ENCODE results near the gene PSMA7.
A peak's percentile ranks its signal among the peaks of the same experiment; 100 is the strongest.
"Not testable (repeated sequence)": the region's sequence is repeated elsewhere in the genome, so short reads cannot be mapped to it uniquely, and the experiment has no call there.

The PSMA7 gene

DNA sequence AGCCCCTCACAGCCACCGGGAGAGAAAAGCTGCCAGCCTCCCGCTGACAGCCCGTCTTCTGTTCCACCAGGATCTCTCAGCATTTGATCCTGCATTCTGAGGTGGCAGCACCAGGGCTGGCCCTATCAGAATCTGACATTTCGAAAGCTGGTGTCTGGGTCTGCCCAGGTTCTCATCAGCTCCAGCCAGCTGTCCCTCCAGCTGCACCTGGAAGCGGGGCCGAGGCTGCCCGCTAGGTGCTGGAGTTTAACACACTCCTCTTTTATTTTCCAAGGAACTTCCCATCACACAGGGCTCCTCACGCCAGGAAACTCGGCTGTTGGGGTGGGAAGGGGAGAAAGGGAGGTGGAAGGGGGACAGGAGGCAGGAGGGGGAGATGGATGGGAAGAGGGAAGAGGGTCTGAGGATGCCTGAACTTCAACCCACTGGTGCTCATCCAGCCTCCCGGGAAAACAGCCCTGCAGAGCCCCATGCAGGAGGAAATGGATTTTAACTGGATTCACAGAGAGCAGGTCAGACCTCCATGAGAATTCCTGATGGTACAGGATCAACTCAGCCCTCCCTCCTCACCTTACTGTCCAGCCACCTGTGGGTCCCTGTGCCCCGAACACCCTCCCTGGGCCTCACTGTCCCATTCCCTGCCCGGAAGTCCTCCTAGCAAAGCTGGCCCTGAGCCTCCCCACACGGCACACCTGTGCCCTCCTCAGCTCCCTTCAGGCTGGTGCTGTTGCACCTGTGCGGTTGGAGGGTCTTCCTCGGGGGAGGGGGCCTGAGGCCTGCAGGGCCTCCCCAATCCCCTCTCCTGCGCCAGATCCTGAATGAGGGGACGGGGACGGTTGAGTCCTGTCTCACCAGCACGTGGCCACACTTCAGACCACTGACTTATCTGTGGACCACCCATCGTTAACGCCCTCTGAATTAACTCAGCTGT is 24.8 kb downstream of the PSMA7 start:
- no peak for DNase-seq

DNA sequence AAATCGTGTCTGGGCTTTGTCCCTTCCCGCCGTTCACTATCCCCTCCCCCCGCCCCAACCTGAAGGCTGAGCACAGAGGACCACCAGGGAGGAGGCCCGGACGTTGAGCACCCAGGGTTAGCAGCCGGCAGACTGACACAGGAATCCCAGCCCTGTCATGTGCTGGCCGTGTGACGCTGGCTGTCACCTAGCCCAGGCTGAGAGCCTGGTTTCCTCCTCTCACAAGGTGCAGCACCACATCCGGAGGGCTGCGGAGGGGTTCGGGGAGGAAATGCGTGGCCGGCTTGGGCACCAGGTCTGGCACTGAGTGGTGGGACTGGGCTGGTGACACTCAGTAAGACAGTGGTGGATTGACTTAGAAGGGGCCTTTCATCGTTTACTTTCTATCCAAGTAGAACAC is 25.5 kb downstream of the PSMA7 start:
- DNase-seq: no peak

DNA sequence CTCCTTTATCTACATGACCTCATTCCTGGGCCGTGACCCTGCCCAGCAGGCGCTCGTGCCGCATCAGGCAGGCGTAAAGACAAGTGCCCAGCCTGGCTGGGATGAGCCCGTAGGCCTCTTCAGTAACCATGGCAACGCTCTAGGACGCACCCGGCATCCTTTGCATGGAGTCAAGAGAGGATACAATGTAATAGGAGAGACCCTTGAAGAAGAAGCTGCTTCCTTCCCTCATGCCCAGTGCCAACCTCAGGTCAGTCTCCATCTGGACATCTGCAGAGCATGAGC is 25.9 kb downstream of the PSMA7 start:
- no peak for DNase-seq

DNA sequence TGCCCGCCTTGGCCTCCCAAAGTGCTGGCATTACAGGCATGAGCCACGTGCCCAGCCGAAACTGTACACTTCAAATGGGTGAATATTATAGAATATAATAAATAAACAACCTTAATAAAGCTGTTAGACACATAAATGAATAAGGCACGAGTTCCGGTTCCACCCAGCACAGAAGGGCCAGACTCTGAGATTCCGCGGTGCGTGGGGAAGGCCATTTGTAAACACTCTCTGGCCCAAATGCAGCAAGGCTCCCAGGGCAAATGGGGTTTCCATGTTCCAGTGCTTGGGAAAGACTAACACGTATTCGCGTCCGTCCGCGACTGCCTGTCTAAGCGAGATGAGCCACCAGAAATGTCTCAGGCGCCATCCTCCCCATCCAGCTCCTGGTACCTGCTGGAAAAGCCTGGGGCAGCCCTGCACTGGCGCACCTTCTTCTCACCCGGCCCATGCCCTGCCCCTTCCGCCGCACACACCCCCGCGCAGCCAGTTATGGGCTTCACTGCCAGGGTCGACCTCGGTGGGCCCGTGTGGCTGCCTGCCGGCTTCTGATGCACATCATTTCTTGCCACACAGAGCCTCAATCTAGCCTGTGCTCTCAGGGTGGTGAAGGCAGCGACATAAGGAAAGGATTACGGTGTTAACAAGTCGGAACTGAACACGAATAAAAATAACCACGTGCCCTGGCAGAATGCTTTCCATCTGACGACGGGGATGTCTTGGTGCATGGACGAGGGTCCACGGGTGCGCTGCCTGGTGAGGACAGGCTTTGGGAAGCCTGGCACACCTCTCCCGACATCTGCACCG is 26.4 kb downstream of the PSMA7 start:
- DNase-seq: no peak

DNA sequence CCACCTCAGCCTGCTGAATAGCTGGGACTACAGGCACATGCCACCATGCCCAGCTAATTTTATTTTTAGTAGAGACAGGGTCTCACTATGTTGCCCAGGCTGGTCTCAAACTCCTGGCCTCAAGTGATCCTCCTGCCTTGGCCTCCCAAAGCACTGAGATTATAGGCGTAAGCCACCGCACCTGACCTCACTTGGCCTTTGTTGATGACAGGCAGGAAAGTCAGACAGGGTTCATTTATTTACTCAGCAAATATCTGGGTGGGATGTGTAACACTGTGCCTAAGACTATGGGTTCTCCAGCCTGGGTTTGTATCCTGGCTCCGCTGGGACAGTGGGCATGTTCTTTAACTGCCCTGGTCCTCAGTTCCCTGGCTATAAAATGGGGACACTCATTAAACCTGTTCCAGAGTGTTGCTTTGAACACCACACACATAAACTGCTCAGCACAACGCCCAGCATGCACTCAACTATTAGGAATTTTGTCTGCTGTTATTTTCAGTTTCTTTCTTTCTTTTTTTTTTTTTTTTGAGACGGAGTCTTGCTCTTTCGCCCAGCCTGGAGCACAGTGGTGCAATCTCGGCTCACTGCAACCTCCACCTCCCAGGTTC is 27.3 kb downstream of the PSMA7 start:
- DNase-seq: not testable (repeated sequence)

GRCh38 chr20:62114894-62115293 is 28.3 kb downstream of the PSMA7 start:
- no peak for DNase-seq

GRCh38 chr20:62112368-62112767 is 30.8 kb downstream of the PSMA7 start:
- DNase-seq: no peak

DNA sequence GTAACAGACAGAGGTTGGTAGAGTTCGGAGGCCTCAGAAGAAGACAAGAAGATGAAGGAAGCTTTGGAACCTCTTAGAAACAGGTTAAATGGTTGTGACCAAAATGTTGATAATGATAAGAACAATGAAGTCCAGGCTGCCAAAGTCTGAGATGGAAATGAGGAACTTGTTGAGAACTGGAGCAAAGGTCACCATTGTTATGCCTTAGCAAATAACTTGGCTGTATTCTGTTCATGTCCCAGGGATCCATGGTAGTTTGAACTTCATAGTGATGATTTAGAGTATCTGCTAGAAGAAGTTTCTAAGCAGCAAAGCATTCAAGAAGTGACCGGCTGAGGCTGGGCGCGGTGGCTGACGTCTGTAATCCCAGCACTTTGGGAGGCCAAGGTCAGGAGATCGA is 32.0 kb downstream of the PSMA7 start:
- DNase-seq: peak; percentile 81

DNA sequence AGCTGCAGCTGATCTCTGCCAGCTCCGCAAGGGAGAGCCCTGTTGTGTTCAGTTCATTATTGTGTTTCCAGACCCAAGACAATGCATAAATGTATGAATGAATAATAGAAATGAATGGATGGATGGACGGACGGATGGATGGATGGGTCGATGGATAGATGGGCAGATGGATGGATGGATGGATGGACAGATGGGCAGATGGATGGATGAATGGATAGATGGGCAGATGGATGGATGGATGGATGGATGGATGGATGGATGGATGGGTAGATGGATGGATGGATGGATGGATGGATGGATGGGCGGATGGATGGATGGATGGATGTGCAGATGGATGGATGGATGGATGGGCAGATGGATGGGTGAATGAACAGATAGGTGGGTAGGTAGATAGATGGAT is 37.6 kb downstream of the PSMA7 start:
- DNase-seq: no peak

DNA sequence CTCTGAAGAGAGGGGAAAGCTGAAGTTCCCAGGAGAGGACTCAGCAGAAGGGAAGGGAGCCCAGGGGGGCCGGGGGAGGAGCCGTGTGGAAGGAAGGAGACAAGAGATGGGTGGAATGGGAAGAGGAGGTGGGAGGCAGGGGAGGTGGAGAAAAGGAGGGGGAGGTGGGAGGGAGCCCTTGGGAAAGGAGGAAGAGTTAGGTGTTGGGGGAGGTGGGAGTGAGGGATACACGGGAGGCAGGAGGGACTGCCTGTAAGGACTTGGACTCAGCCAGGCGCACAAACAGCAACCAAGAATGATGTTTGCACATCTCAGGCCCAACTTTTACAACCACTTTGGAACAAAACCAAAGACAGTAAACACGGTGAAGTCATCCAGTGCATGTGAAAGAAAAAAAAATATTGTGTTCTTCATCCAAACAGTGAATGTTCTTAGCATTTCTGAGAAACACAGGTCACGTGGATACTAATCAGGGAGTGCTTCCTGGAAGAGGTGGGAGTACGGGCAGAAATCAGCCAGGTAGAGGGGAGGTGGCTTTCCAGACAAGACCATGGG is 38.3 kb downstream of the PSMA7 start:
- no peak for DNase-seq

- DNase-seq: no peak
Measured at GRCh38 chr20:62104234-62104789, 38.9 kb downstream of the PSMA7 start.

GRCh38 chr20:62103508-62104233 is 39.5 kb downstream of the PSMA7 start:
- no peak for DNase-seq

- no peak for DNase-seq
Measured at GRCh38 chr20:62101078-62101477, 42.1 kb downstream of the PSMA7 start.

DNA sequence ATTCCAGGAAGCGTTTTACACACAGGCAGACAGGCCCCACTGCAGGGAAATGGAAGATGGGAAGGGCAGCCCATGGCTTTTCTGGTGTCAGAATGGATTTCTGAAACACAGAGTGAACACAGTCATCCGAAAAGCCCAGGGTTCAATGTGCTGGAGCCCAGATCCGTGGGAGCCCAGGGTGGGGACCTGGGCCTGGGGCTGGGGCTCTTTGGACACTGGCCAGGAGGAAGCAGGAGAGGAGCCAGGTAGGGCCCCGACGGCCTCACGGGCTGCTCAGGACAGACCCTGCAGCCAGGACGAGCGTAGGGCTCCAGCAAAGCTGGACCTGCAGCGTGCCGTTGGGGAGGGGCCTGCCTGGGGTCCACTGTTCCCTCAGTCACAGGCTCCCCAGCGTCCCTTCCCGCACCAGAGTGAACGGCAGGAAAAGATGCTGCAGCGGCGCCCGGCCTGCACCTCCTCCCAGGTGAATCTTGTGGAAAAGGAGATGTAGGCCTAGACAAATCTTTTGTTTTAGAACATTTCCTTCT is 45.2 kb downstream of the PSMA7 start:
- DNase-seq: no peak

GRCh38 chr20:62096421-62097380 is 46.5 kb downstream of the PSMA7 start:
- no peak for DNase-seq

GRCh38 chr20:62089393-62089792 is 53.8 kb downstream of the PSMA7 start:
- peak; percentile 24 for DNase-seq

GRCh38 chr20:62088258-62089127 is 54.7 kb downstream of the PSMA7 start:
- peak; percentile 55 for DNase-seq

- DNase-seq: no peak
Measured at GRCh38 chr20:62087632-62088031, 55.6 kb downstream of the PSMA7 start.

DNA sequence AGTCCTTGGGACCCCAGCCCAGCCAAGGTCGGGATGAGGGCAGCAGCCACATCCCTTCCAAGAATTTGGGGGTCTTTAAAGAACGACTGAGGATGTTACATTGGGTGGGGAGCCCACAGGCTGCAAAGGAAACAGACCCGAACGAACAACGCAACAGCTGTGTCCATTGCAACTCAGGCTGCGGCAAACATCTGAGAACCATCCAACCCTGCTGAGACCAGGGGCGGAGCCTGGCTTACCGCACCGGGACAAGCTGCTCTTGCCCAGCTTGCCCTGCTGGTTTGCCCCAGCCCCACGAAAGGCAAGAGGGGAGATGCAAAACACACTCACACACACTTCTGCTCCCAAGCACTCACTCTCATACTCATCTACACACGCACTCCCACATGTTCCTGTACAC is 56.0 kb downstream of the PSMA7 start:
- DNase-seq: no peak

Measured in OCI-M1 (cell line).